Thoracic aorta (tissue), 2 donors: ENCODE results near the gene KRTAP4-16. TPM values are rescaled to one million over a fixed set of nuclear protein-coding genes. Genes with fewer than 3 reads are reported as not detected.
"Not testable (repeated sequence)": the region's sequence is repeated elsewhere in the genome, so short reads cannot be mapped to it uniquely, and the experiment has no call there.

Experiments used
- ATAC-seq: fragments of 150-250 bp; one replicate; pipeline ENCODE4 v1.8.0; 2017; ENCODE audit warnings: low read depth; ENCODE audit not compliant: insufficient number of reproducible peaks, low FRiP score
- DNase-seq: peaks from one replicate; pipeline ENCODE4 v3.0.0-alpha.2; 2020; ENCODE audit warnings: low spot score
- H3K27ac ChIP-seq, 2 donors: fragments of 200-600 bp; sonication (generic); 1 replicate in 1 of 2; 2 replicates in 1 of 2; pipeline ENCODE4 v1.5.1; 2016; ENCODE audit warnings: mild to moderate bottlenecking in 2 of 2, moderate library complexity in 2 of 2
- H3K27me3 ChIP-seq: fragments of 200-600 bp; sonication (generic); replicated peaks from 2 replicates; pipeline ENCODE4 v1.6.0; 2016; ENCODE audit warnings: mild to moderate bottlenecking; ENCODE audit not compliant: insufficient read depth
- H3K36me3 ChIP-seq: fragments of 200-600 bp; sonication (generic); one replicate; pipeline ENCODE4 v1.5.1; 2016
- H3K4me1 ChIP-seq, 2 donors: fragments of 200-600 bp; sonication (generic); 1 replicate in 1 of 2; 2 replicates in 1 of 2; pipeline versions ENCODE4 v1.5.1 to v1.6.0; 2016; ENCODE audit warnings: low read depth in 2 of 2, mild to moderate bottlenecking in 1 of 2; ENCODE audit not compliant: control insufficient read depth in 1 of 2
- H3K4me3 ChIP-seq: fragments of 200-600 bp; sonication (generic); 2 replicates; pipeline ENCODE4 v1.5.1; 2016; ENCODE audit warnings: mild to moderate bottlenecking
- H3K9me3 ChIP-seq: fragments of 200-600 bp; sonication (generic); 2 replicates; pipeline ENCODE4 v1.5.1; 2016
- total RNA-seq, 2 donors: library from RNA; depleted of rRNA; stranded (reverse); fragments of >200 nt; gene quantifications; one replicate each; pipeline versions ENCODE4 v1.1.0 to v1.2.3, GENCODE V29; 2016
- TF ChIP-seq, protein P1 (sequence below): fragments of 200-600 bp; sonication (generic); IDR thresholded peaks from one replicate; pipeline ENCODE4 v1.5.1; 2019; ENCODE audit warnings: antibody characterized with exemption

Gene KRTAP4-16
- total RNA-seq, 2 donors from 2014 or later: not detected

DNA sequence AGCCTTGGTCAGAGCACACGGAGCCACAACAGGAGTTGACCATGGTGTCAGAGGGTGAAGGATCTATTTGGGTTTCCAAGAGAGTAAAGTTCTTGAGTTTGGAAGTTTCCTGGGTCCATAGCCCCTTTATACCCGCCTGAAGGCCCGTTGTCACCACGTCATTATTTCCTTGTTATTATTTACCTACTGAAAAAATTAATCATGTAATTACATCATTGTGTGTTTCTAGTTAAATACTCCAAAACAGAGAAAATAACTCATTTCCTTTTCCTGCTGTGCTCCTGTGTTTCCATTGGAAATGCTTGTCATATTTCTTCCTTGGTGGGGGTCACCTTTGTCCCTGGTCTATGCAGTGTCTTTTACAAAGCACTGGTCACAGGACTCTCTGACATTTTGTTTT, 4.0 kb downstream of the KRTAP4-16 start, which contains the start of gene KRTAP4-8:
Gene KRTAP4-8 (minus strand): TSS at position 101 of the 400 bp plus-strand sequence. CDS start 58 bp downstream, at position 43.
- DNase-seq: no peak
- no peaks in the 10 kb centered on the region for H3K27me3 ChIP-seq
- H3K4me1 ChIP-seq: no peaks in the 10 kb centered on the region
- no peak within 1 kb of the TSS for H3K4me3 ChIP-seq
- H3K9me3 ChIP-seq: no peaks in the 10 kb centered on the region
- H3K36me3 ChIP-seq: no peaks in the 10 kb centered on the region
- no peak within 1 kb of the TSS for H3K27ac ChIP-seq
- TF ChIP-seq, protein P1, sequence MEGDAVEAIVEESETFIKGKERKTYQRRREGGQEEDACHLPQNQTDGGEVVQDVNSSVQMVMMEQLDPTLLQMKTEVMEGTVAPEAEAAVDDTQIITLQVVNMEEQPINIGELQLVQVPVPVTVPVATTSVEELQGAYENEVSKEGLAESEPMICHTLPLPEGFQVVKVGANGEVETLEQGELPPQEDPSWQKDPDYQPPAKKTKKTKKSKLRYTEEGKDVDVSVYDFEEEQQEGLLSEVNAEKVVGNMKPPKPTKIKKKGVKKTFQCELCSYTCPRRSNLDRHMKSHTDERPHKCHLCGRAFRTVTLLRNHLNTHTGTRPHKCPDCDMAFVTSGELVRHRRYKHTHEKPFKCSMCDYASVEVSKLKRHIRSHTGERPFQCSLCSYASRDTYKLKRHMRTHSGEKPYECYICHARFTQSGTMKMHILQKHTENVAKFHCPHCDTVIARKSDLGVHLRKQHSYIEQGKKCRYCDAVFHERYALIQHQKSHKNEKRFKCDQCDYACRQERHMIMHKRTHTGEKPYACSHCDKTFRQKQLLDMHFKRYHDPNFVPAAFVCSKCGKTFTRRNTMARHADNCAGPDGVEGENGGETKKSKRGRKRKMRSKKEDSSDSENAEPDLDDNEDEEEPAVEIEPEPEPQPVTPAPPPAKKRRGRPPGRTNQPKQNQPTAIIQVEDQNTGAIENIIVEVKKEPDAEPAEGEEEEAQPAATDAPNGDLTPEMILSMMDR: no peak
- no peak for ATAC-seq

DNA sequence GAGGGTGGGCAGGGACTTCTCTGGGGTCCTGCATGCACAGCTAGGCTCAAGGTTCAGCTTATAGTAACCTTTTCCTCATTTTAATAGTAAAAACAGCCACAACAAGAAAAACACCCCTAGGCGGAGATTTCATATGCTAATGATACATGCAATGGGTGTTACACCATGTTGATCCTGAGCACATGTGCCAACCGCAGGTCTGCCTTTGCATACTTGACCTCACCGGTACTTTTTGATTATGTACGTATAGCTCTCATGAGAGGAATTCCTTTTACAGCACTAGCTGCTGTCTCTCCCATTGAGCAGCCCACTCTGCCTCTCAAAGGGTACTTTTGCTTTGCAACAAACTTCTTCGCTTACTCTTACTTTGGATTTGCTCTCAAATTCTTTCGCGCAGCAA, 6.0 kb downstream of the KRTAP4-16 start:
- H3K9me3 ChIP-seq: no peaks in the 10 kb centered on the region
- no peak for ATAC-seq
- H3K36me3 ChIP-seq: no peaks in the 10 kb centered on the region
- no peak overlapping the region for H3K4me3 ChIP-seq
- no peak overlapping the region for H3K27ac ChIP-seq
- DNase-seq: no peak
- TF ChIP-seq, protein P1: no peak
- H3K4me1 ChIP-seq: no peaks in the 10 kb centered on the region
- no peaks in the 10 kb centered on the region for H3K27me3 ChIP-seq

DNA sequence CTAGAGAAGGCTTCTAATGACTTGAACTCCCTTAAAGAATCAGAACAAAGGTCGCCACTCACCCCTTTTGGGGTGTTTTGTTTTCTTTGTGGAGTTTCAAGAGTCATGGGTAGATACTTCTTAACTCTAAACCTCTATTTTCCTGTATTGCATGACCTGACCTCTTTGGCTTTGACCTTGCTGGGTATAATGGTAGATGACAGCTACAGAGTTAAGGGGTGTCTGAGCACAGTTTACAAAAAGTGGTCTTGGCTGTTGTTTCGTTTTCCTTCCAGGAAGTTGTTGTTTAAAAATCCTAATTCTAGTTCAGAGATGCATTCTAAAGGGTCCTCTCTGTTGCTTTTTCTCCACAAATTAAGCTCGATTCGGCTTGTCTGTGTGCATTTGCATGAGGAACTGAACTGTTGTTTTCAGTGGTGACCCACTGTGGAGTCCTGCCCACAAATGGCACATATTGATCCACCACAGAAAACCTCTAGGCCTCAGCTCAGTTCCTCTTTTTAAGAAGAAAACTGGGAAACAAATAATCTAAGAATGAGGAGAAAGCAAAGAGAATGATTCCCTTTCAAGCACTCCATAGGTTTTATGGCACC, 13.2 kb downstream of the KRTAP4-16 start:
- not testable (repeated sequence) for H3K4me3 ChIP-seq, H3K27ac ChIP-seq, ATAC-seq, DNase-seq, H3K36me3 ChIP-seq, H3K4me1 ChIP-seq, H3K27me3 ChIP-seq, H3K9me3 ChIP-seq

DNA sequence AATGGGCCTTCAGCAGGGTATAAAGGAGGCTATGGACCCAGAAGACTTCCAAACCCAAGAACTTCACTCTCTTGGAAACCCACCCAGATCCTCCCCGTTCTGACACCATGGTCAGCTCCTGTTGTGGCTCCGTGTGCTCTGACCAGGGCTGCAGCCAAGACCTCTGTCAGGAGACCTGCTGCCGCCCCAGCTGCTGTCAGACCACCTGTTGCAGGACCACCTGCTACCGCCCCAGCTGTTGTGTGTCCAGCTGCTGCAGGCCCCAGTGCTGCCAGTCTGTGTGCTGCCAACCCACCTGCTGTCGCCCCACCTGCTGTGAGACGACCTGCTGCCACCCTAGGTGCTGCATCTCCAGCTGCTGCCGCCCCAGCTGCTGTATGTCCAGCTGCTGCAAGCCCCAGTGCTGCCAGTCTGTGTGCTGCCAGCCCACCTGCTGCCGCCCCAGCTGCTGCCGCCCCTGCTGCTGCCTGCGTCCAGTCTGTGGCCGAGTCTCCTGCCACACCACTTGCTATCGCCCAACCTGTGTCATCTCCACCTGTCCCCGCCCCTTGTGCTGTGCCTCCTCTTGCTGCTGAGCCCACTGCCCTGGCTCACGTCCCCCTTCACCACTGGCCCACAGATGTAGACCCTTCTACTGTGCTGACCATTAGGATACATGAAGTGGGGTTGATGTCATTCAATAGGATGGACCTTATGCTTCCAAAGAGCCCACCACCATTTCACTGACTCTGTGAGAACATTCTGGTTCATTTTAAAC, 17.7 kb downstream of the KRTAP4-16 start, which contains the start of gene KRTAP4-7:
Gene KRTAP4-7 (plus strand): TSS at position 51 of the 757 bp plus-strand sequence. CDS start 57 bp downstream, at position 108.
- not testable (repeated sequence) for H3K36me3 ChIP-seq, ATAC-seq

DNA sequence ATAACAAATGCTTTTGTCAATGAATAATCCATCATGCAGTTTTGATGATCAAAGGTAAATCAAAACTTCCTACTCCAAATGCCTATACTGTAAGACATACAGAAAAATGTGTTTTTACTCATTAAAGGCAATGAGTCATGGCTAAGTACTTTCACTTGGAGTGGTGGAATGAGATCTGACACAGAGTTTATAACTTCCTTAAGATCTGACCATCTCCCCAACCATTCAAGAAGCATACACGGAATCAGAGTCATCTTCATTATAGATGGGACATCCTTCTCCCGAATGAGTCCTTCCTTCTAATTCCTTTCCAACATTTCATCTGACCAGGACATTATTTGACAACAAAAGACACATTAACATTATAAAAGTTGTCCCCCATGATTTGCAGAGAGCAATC, 18.6 kb downstream of the KRTAP4-16 start:
- H3K27me3 ChIP-seq, H3K9me3 ChIP-seq, ATAC-seq, H3K4me1 ChIP-seq, H3K27ac ChIP-seq, H3K4me3 ChIP-seq, H3K36me3 ChIP-seq, DNase-seq: not testable (repeated sequence)

More for the DNA sequence above, 17.7 kb downstream of the KRTAP4-16 start, which contains the start of gene KRTAP4-7:
- H3K27ac ChIP-seq, H3K27me3 ChIP-seq, H3K4me3 ChIP-seq, H3K4me1 ChIP-seq, H3K9me3 ChIP-seq, DNase-seq: not testable (repeated sequence)

DNA sequence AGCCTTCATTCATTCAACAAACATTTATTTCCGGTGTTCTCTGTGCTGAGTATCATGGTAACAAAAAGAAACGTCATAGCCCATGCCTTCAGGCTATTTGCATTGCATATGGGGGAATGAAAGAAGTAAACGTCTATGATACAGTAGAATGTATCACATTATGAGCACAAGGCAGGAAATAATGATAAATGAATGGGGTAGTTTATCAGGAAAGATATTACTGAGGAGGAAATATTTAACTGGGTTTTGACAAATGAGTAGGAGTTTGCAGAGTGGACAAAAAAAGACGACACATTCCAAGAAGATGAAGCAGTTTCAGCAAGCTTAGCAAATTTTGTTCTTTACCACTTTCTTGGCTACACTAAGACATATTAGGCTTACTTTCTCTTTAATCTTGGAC, 19.4 kb downstream of the KRTAP4-16 start:
- no peaks in the 10 kb centered on the region for H3K9me3 ChIP-seq
- no peaks in the 10 kb centered on the region for H3K4me1 ChIP-seq
- H3K36me3 ChIP-seq: no peaks in the 10 kb centered on the region
- TF ChIP-seq, protein P1: no peak
- no peak overlapping the region for H3K27ac ChIP-seq
- ATAC-seq: no peak
- no peaks in the 10 kb centered on the region for H3K27me3 ChIP-seq
- no peak overlapping the region for H3K4me3 ChIP-seq
- DNase-seq: no peak
